ENCODE results near the gene ZFP3. TPM values are rescaled to one million over a fixed set of nuclear protein-coding genes. Genes with fewer than 3 reads are reported as not detected.
"Not testable (repeated sequence)": the region's sequence is repeated elsewhere in the genome, so short reads cannot be mapped to it uniquely, and the experiment has no call there.

Gene ZFP3
- total and polyA plus RNA-seq, 2 donors (not counting 1 experiment from before 2014, with no cell fraction given) = 2.6 to 3.1 TPM

- Histone ChIP-seq H3K27me3 (ENCODE audit: control insufficient read depth, insufficient read depth, low read length) (peaks cover 16% of the 10 kb centered on the region), H4K20me1 (ENCODE audit: control insufficient read depth, extremely low read depth, insufficient read depth, low read length) (no peaks in the 10 kb centered on the region), H2AFZ (ENCODE audit: low read length) (no peak overlapping the region), H3K36me3 (ENCODE audit: control insufficient read depth, insufficient read depth, low read length) (no peaks in the 10 kb centered on the region), H3K9ac (ENCODE audit: insufficient read depth, low read length) (no peak overlapping the region), H3K4me2 (ENCODE audit: extremely low read depth, insufficient read depth, low read length) (no peak overlapping the region), H3K9me3 (ENCODE audit: control insufficient read depth, insufficient read depth, low read depth, low read length) (no peaks in the 10 kb centered on the region), H3K4me1 (ENCODE audit: control insufficient read depth, extremely low read depth, insufficient read depth, low read length) (no peaks in the 10 kb centered on the region), H3K79me2 (ENCODE audit: control insufficient read depth, insufficient read depth, low read length) (no peaks in the 10 kb centered on the region), H3K27ac (ENCODE audit: insufficient read depth, low read length) (no peak overlapping the region), H3K4me3 (replicated peaks in 1 of 4; ENCODE audit: control extremely low read depth in 1 of 4, insufficient read depth in 1 of 4, low read depth in 3 of 4, low read length in 4 of 4) (no peak overlapping the region)
- DNase-seq (ENCODE audit: low read depth in 2 of 2) = no peak
- peak; percentile 46 for TF ChIP-seq EZH2 (IDR thresholded peaks at IDR 0.05; ENCODE audit: low read length, missing control alignments)
- TF ChIP-seq, protein P1, sequence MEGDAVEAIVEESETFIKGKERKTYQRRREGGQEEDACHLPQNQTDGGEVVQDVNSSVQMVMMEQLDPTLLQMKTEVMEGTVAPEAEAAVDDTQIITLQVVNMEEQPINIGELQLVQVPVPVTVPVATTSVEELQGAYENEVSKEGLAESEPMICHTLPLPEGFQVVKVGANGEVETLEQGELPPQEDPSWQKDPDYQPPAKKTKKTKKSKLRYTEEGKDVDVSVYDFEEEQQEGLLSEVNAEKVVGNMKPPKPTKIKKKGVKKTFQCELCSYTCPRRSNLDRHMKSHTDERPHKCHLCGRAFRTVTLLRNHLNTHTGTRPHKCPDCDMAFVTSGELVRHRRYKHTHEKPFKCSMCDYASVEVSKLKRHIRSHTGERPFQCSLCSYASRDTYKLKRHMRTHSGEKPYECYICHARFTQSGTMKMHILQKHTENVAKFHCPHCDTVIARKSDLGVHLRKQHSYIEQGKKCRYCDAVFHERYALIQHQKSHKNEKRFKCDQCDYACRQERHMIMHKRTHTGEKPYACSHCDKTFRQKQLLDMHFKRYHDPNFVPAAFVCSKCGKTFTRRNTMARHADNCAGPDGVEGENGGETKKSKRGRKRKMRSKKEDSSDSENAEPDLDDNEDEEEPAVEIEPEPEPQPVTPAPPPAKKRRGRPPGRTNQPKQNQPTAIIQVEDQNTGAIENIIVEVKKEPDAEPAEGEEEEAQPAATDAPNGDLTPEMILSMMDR (conservative IDR thresholded peaks at IDR 0.05 in 1 of 2, IDR thresholded peaks at IDR 0.05 in 1 of 2; ENCODE audit: low read depth in 1 of 2, low read length in 2 of 2) = no peak
Measured at GRCh38 chr17:5123343-5124124, 45.3 kb downstream of the ZFP3 start.

- not testable (repeated sequence) for H3K9me3 ChIP-seq (ENCODE audit: control insufficient read depth, insufficient read depth, low read depth, low read length); H3K27ac ChIP-seq (ENCODE audit: insufficient read depth, low read length)
Measured at GRCh38 chr17:5124125-5124760, 46.0 kb downstream of the ZFP3 start.

GRCh38 chr17:5124896-5125295 is 46.6 kb downstream of the ZFP3 start:
- not testable (repeated sequence) for H4K20me1 ChIP-seq (ENCODE audit: control insufficient read depth, extremely low read depth, insufficient read depth, low read length); DNase-seq (ENCODE audit: low read depth in 2 of 2); H3K27ac ChIP-seq (ENCODE audit: insufficient read depth, low read length); H3K4me3 ChIP-seq (replicated peaks in 1 of 4; ENCODE audit: control extremely low read depth in 1 of 4, insufficient read depth in 1 of 4, low read depth in 3 of 4, low read length in 4 of 4); H3K9ac ChIP-seq (ENCODE audit: insufficient read depth, low read length); H3K4me1 ChIP-seq (ENCODE audit: control insufficient read depth, extremely low read depth, insufficient read depth, low read length); H3K36me3 ChIP-seq (ENCODE audit: control insufficient read depth, insufficient read depth, low read length); H3K79me2 ChIP-seq (ENCODE audit: control insufficient read depth, insufficient read depth, low read length); H3K4me2 ChIP-seq (ENCODE audit: extremely low read depth, insufficient read depth, low read length); H2AFZ ChIP-seq (ENCODE audit: low read length); H3K9me3 ChIP-seq (ENCODE audit: control insufficient read depth, insufficient read depth, low read depth, low read length)
- H3K27me3 ChIP-seq (ENCODE audit: control insufficient read depth, insufficient read depth, low read length) = peaks cover 16% of the 10 kb centered on the region

More at GRCh38 chr17:5124125-5124760, 46.0 kb downstream of the ZFP3 start:
- DNase-seq (ENCODE audit: low read depth in 2 of 2); H3K4me3 ChIP-seq (replicated peaks in 1 of 4; ENCODE audit: control extremely low read depth in 1 of 4, insufficient read depth in 1 of 4, low read depth in 3 of 4, low read length in 4 of 4); H3K4me2 ChIP-seq (ENCODE audit: extremely low read depth, insufficient read depth, low read length); H4K20me1 ChIP-seq (ENCODE audit: control insufficient read depth, extremely low read depth, insufficient read depth, low read length); H3K79me2 ChIP-seq (ENCODE audit: control insufficient read depth, insufficient read depth, low read length); H3K9ac ChIP-seq (ENCODE audit: insufficient read depth, low read length); H3K36me3 ChIP-seq (ENCODE audit: control insufficient read depth, insufficient read depth, low read length); H2AFZ ChIP-seq (ENCODE audit: low read length); H3K4me1 ChIP-seq (ENCODE audit: control insufficient read depth, extremely low read depth, insufficient read depth, low read length): not testable (repeated sequence)
- H3K27me3 ChIP-seq (ENCODE audit: control insufficient read depth, insufficient read depth, low read length) = peaks cover 16% of the 10 kb centered on the region
